Stimulated activated CD8-positive, alpha-beta memory T cell treated with anti-CD3 and anti-CD28 coated beads, Interleukin-15, amount 100 ng/mL, for 1 hour (primary cell): ENCODE results near the gene NCOR1.
"Not testable (repeated sequence)": the region's sequence is repeated elsewhere in the genome, so short reads cannot be mapped to it uniquely, and the experiment has no call there.

Experiments used
- DNase-seq: peaks from one replicate; pipeline ENCODE4 v3.0.0-alpha.2; 2020; ENCODE audit warnings: low read depth

NCOR1 gene

GRCh38 chr17:16215002-16215272 is 397 bp downstream of the NCOR1 start:
- peak; percentile 10 for DNase-seq

- DNase-seq: no peak
Measured at GRCh38 chr17:16214190-16215001, 938 bp downstream of the NCOR1 start.

GRCh38 chr17:16212793-16213192 is 2.5 kb downstream of the NCOR1 start:
- no peak for DNase-seq

- DNase-seq: no peak
Measured at GRCh38 chr17:16211590-16211989, 3.7 kb downstream of the NCOR1 start.

GRCh38 chr17:16204763-16205162 is 10.6 kb downstream of the NCOR1 start:
- not testable (repeated sequence) for DNase-seq

GRCh38 chr17:16202554-16203500 is 12.5 kb downstream of the NCOR1 start:
- not testable (repeated sequence) for DNase-seq

GRCh38 chr17:16201693-16202131 is 13.6 kb downstream of the NCOR1 start:
- DNase-seq: not testable (repeated sequence)

- no peak for DNase-seq
Measured at GRCh38 chr17:16199093-16199492, 16.2 kb downstream of the NCOR1 start.

GRCh38 chr17:16197276-16197675 is 18.1 kb downstream of the NCOR1 start:
- no peak for DNase-seq

- DNase-seq: not testable (repeated sequence)
Measured at GRCh38 chr17:16194307-16194835, 21.0 kb downstream of the NCOR1 start.

GRCh38 chr17:16191604-16192003 is 23.7 kb downstream of the NCOR1 start:
- DNase-seq: no peak

GRCh38 chr17:16190703-16191360 is 24.5 kb downstream of the NCOR1 start:
- no peak for DNase-seq

- no peak for DNase-seq
Measured at GRCh38 chr17:16189791-16190348, 25.5 kb downstream of the NCOR1 start.

GRCh38 chr17:16187642-16188041 is 27.7 kb downstream of the NCOR1 start:
- no peak for DNase-seq

GRCh38 chr17:16181581-16181980 is 33.8 kb downstream of the NCOR1 start:
- DNase-seq: no peak

- DNase-seq: no peak
Measured at GRCh38 chr17:16178836-16179235, 36.5 kb downstream of the NCOR1 start.

- no peak for DNase-seq
Measured at GRCh38 chr17:16171613-16172012, 43.7 kb downstream of the NCOR1 start.

GRCh38 chr17:16166766-16167165 is 48.6 kb downstream of the NCOR1 start:
- DNase-seq: not testable (repeated sequence)

- no peak for DNase-seq
Measured at GRCh38 chr17:16158714-16159113, 56.6 kb downstream of the NCOR1 start.

GRCh38 chr17:16155536-16155935 is 59.8 kb downstream of the NCOR1 start:
- DNase-seq: no peak

GRCh38 chr17:16152326-16152725 is 63.0 kb downstream of the NCOR1 start:
- DNase-seq: not testable (repeated sequence)
